WTC11 (cell line): ENCODE measurements around the gene ADGRB3. TPM values are rescaled to one million over a fixed set of nuclear protein-coding genes. Genes with fewer than 3 reads are reported as not detected.

Experiments used
- ATAC-seq: fragments of 200-7000 bp; cut with Tn5 transposase; 2 replicates; pipeline ENCODE4 v1.10.0; 2021; ENCODE audit warnings: mild to moderate bottlenecking, moderate library complexity
- CTCF ChIA-PET: fragments of 300-600 bp; sonication (Branson Sonifier 250); formaldehyde crosslinking; loops from one replicate; lab custom pipeline; 2021; ENCODE audit warnings: antibody characterized with exemption; lab: Charles Lee
- POLR2A ChIA-PET: fragments of 350-600 bp; sonication (Branson Sonifier 250); formaldehyde crosslinking; loops from one replicate; lab custom pipeline; 2021; ENCODE audit warnings: antibody characterized with exemption; lab: Charles Lee
- DNase-seq: peaks from one replicate; pipeline ENCODE4 v3.0.0; 2021; ENCODE audit warnings: low spot score
- H3K27ac Mint-ChIP-seq: 2 replicates; pipeline ENCODE4 v1.8.0; 2021; ENCODE audit warnings: mixed read lengths
- H3K27me3 Mint-ChIP-seq: 2 replicates; pipeline ENCODE4 v1.8.0; 2021; ENCODE audit warnings: low read depth, mild to moderate bottlenecking, moderate library complexity, mixed read lengths
- H3K36me3 Mint-ChIP-seq: 2 replicates; pipeline ENCODE4 v1.8.0; 2021; ENCODE audit warnings: mixed read lengths
- H3K4me1 Mint-ChIP-seq: 2 replicates; pipeline ENCODE4 v1.8.0; 2022; ENCODE audit warnings: mixed read lengths
- H3K4me3 Mint-ChIP-seq: 2 replicates; pipeline ENCODE4 v1.8.0; 2021; ENCODE audit warnings: mild to moderate bottlenecking, moderate library complexity, mixed read lengths
- H3K9me3 Mint-ChIP-seq: 2 replicates; pipeline ENCODE4 v1.8.0; 2021; ENCODE audit warnings: mixed read lengths
- CREM ChIP-seq: sonication (generic); formaldehyde crosslinking; IDR thresholded peaks from 2 replicates; pipeline ENCODE4 v1.8.1; 2022; ENCODE audit warnings: mild to moderate bottlenecking, missing genetic modification reagents, moderate library complexity
- ESRRA ChIP-seq: sonication (generic); formaldehyde crosslinking; IDR thresholded peaks from 2 replicates; pipeline ENCODE4 v1.8.1; 2022; ENCODE audit warnings: mild to moderate bottlenecking, missing genetic modification reagents, borderline replicate concordance
- FOXK1 ChIP-seq: sonication (generic); formaldehyde crosslinking; IDR thresholded peaks from 2 replicates; pipeline ENCODE4 v1.8.0; 2022; ENCODE audit warnings: mild to moderate bottlenecking, moderate library complexity, missing genetic modification reagents
- KAT7 ChIP-seq: sonication (generic); formaldehyde crosslinking; IDR thresholded peaks from 2 replicates; pipeline ENCODE4 v1.8.1; 2023; ENCODE audit warnings: missing genetic modification reagents, mild to moderate bottlenecking, borderline replicate concordance
- MXD4 ChIP-seq: fragments of 250-450 bp; sonication (Bioruptor Pico); IDR thresholded peaks from 2 replicates; pipeline ENCODE4 v1.8.0; 2021; ENCODE audit warnings: mild to moderate bottlenecking, moderate library complexity, borderline replicate concordance
- MYBL2 ChIP-seq: sonication (generic); formaldehyde crosslinking; IDR thresholded peaks from 2 replicates; pipeline ENCODE4 v1.8.1; 2023; ENCODE audit warnings: mild to moderate bottlenecking, moderate library complexity, missing genetic modification reagents
- PRRX2 ChIP-seq: fragments of 250-450 bp; sonication (Bioruptor Pico); IDR thresholded peaks from 2 replicates; pipeline ENCODE4 v1.8.0; 2021; ENCODE audit warnings: mild to moderate bottlenecking
- TCF7 ChIP-seq: sonication (generic); formaldehyde crosslinking; IDR thresholded peaks from 2 replicates; pipeline ENCODE4 v1.8.0; 2022; ENCODE audit warnings: mild to moderate bottlenecking, low read depth, missing genetic modification reagents, moderate library complexity
- TEAD4 ChIP-seq: sonication (generic); formaldehyde crosslinking; IDR thresholded peaks from 2 replicates; pipeline ENCODE4 v1.8.0; 2022; ENCODE audit warnings: mild to moderate bottlenecking, missing genetic modification reagents
- ZBTB21 ChIP-seq: sonication (generic); formaldehyde crosslinking; IDR thresholded peaks from 2 replicates; pipeline ENCODE4 v1.8.1; 2023; ENCODE audit warnings: mild to moderate bottlenecking, missing genetic modification reagents, borderline replicate concordance
- ZNF263 ChIP-seq: sonication (generic); formaldehyde crosslinking; IDR thresholded peaks from 2 replicates; pipeline ENCODE4 v1.8.1; 2022; ENCODE audit warnings: low read depth, mild to moderate bottlenecking, moderate library complexity, missing genetic modification reagents
- total RNA-seq: library from RNA; stranded (reverse); gene quantifications from 3 replicates; pipeline ENCODE4 v1.2.3, GENCODE V29; 2021
- TF ChIP-seq, protein P1 (sequence below): fragments of 200-600 bp; IDR thresholded peaks from 2 replicates; pipeline ENCODE4 v1.8.0; 2022; ENCODE audit warnings: antibody characterized with exemption
- TF ChIP-seq, protein P2 (sequence below): sonication (generic); formaldehyde crosslinking; IDR thresholded peaks from 2 replicates; pipeline ENCODE4 v1.8.0; 2023; ENCODE audit warnings: mild to moderate bottlenecking, missing genetic modification reagents
- TF ChIP-seq, protein P3 (sequence below): sonication (generic); formaldehyde crosslinking; IDR thresholded peaks from 2 replicates; pipeline ENCODE4 v1.8.0; 2022; ENCODE audit warnings: missing genetic modification reagents
- TF ChIP-seq, protein P4 (sequence below): sonication (generic); formaldehyde crosslinking; IDR thresholded peaks from 2 replicates; pipeline ENCODE4 v1.8.1; 2023; ENCODE audit warnings: mild to moderate bottlenecking, missing genetic modification reagents
- TF ChIP-seq, protein P5 (sequence below): sonication (generic); formaldehyde crosslinking; IDR thresholded peaks from 2 replicates; pipeline ENCODE4 v1.8.1; 2023; ENCODE audit warnings: mild to moderate bottlenecking, missing genetic modification reagents, moderate library complexity
- TF ChIP-seq, protein P6 (sequence below): sonication (generic); formaldehyde crosslinking; IDR thresholded peaks from 2 replicates; pipeline ENCODE4 v1.8.0; 2023; ENCODE audit warnings: missing genetic modification reagents

ADGRB3 gene
- total RNA-seq, 1 experiment from 2014 or later: 1.9 TPM

DNA sequence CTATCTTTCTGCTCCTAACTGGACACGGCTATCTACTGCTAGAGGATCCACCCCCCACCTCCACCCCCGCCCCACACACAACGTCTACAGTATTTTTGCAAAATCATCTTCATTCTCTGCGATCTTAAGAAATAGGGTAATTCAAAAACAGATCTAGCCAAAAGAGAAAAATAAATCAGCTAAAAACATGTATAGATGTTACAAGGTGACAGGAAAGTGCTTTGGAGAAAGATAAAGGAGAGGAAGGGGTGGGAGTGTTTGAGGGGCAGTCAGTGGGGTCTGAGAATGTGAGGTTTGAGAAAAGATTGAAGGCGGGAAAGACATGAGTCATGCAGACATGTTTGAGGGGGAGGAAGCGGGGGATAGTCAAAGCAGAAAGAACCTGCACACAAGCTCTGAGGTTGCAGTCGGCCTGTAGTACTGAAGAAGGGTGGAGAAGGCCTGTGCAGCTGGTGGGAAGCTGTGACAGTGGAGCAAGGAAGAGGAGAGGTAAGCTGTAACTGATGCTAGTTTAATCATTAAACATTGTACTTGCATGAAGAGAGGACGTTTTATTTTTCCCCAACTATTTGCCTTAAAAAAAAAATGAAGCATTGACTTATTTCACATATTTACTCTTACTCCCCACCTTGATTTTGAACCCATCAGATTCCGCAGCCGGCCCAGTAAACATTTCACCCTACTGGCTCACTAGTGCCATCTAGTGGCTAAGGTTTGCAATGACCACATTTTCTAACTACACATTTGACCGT is 332.6 kb downstream of the ADGRB3 start:
- peak; percentile 83 for ATAC-seq
- H3K4me1 Mint-ChIP-seq: peaks cover 10% of the 10 kb centered on the region
- DNase-seq: peak; percentile 62
- TF ChIP-seq, protein P1, sequence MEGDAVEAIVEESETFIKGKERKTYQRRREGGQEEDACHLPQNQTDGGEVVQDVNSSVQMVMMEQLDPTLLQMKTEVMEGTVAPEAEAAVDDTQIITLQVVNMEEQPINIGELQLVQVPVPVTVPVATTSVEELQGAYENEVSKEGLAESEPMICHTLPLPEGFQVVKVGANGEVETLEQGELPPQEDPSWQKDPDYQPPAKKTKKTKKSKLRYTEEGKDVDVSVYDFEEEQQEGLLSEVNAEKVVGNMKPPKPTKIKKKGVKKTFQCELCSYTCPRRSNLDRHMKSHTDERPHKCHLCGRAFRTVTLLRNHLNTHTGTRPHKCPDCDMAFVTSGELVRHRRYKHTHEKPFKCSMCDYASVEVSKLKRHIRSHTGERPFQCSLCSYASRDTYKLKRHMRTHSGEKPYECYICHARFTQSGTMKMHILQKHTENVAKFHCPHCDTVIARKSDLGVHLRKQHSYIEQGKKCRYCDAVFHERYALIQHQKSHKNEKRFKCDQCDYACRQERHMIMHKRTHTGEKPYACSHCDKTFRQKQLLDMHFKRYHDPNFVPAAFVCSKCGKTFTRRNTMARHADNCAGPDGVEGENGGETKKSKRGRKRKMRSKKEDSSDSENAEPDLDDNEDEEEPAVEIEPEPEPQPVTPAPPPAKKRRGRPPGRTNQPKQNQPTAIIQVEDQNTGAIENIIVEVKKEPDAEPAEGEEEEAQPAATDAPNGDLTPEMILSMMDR: peak; percentile 82
- no peak for TF ChIP-seq FOXK1 (CRISPR knock-in tag)
- H3K36me3 Mint-ChIP-seq: no peaks in the 10 kb centered on the region
- no peak overlapping the region for H3K27ac Mint-ChIP-seq
- H3K4me3 Mint-ChIP-seq: no peak overlapping the region; the same call in 1 of the 2 replicates
- POLR2A ChIA-PET: no interaction called here
- no peaks in the 10 kb centered on the region for H3K9me3 Mint-ChIP-seq
- H3K27me3 Mint-ChIP-seq: no peaks in the 10 kb centered on the region
- CTCF ChIA-PET: interaction anchor here (0.6 to 1.8 kb wide), 10 partner anchors 8 to 1099 kb away, joined by 3 to 12 read pairs (median 4); no protein-coding TSS in a partner anchor

DNA sequence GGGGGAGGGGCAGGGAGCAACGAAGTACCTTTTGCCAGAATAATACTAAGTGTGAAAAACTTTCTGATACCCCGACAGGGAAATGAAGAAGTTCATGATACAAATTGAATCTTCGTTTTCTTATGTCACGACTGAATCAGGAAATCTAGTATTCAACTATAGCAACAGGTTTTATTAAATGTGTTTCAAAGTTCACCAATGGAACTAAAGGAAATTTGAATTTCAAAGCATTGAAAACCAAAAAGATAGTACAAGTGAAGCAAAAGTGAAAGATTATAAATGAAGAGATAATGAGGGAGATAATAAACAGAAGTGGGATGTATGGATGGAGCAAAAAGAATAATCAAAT is 333.2 kb downstream of the ADGRB3 start:
- ATAC-seq (no peak), DNase-seq (no peak)
- Mint-ChIP-seq H3K4me1 (peaks cover 10% of the 10 kb centered on the region), H3K27ac (no peak overlapping the region), H3K27me3 (no peaks in the 10 kb centered on the region), H3K9me3 (no peaks in the 10 kb centered on the region), H3K36me3 (no peaks in the 10 kb centered on the region), H3K4me3 (no peak overlapping the region)
- ChIA-PET CTCF (interaction anchor here (1.0 to 1.8 kb wide), 8 partner anchors 8 to 624 kb away, joined by 3 to 12 read pairs (median 5); no protein-coding TSS in a partner anchor), POLR2A (no interaction called here)
- TF ChIP-seq CREM: no peak

DNA sequence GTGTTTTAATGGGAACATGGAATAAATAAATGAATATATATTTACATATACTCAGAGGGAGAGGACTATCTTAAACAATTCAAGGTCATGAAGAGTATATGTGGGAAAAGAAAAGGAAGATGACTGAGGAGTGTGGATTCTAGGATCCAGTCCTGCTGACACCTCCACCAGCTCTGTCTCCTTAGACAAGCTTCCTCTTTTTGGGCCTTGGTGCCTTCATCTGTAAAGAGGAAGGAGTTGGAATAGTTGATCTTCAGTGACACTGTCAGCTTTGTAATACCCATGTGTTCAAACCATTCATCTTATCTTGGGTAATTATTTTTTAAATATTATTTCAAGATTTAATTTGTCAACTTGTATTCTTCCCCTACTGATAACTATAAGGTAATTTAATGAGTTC is 338.0 kb downstream of the ADGRB3 start:
- ChIA-PET POLR2A (no interaction called here), CTCF (no interaction called here)
- H3K4me3 Mint-ChIP-seq: no peak overlapping the region
- TF ChIP-seq KAT7 (no peak), ESRRA (CRISPR knock-in tag) (no peak), TCF7 (no peak), TEAD4 (no peak), MYBL2 (CRISPR knock-in tag) (no peak), ZBTB21 (CRISPR knock-in tag) (no peak)
- ATAC-seq: no peak
- H3K36me3 Mint-ChIP-seq: no peaks in the 10 kb centered on the region
- H3K27ac Mint-ChIP-seq: no peak overlapping the region
- no peaks in the 10 kb centered on the region for H3K27me3 Mint-ChIP-seq
- H3K4me1 Mint-ChIP-seq: peaks cover 7% of the 10 kb centered on the region
- H3K9me3 Mint-ChIP-seq: no peaks in the 10 kb centered on the region
- DNase-seq: no peak

DNA sequence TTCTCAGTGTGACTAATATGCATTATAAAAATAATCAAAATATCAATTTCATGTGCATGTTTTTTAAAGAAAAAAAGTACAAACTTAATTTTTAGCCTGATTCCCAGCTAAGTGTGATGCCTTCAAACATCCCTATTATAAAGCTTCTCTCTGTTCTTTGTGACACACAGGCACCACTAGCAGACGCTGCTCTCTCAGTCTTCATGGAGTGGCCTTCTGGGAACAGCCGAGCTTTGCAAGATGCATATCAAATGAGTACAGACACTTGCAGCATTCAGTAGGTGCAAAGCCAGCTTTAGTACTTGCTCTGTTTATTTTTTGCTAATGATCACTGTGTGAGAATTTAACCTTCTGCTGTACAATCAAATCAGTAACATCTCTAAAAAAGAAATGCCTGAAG is 340.0 kb downstream of the ADGRB3 start:
- POLR2A ChIA-PET: interaction anchor here (0.6 kb wide), 2 partner anchors 14 to 539 kb away, joined by 3 to 4 read pairs; no protein-coding TSS in a partner anchor
- peaks cover 3% of the 10 kb centered on the region; the same call in 1 of the 2 replicates for H3K4me1 Mint-ChIP-seq
- no peak overlapping the region for H3K27ac Mint-ChIP-seq
- H3K4me3 Mint-ChIP-seq: no peak overlapping the region
- CTCF ChIA-PET: interaction anchor here (0.5 to 3.0 kb wide), 19 partner anchors 10 to 408 kb away, joined by 3 to 18 read pairs (median 3); partner anchors contain the start of gene ADGRB3
- no peaks in the 10 kb centered on the region for H3K9me3 Mint-ChIP-seq
- ATAC-seq (peak; percentile 90), DNase-seq (peak; percentile 19)
- no peaks in the 10 kb centered on the region for H3K36me3 Mint-ChIP-seq
- no peaks in the 10 kb centered on the region for H3K27me3 Mint-ChIP-seq
- TF ChIP-seq, protein P2, sequence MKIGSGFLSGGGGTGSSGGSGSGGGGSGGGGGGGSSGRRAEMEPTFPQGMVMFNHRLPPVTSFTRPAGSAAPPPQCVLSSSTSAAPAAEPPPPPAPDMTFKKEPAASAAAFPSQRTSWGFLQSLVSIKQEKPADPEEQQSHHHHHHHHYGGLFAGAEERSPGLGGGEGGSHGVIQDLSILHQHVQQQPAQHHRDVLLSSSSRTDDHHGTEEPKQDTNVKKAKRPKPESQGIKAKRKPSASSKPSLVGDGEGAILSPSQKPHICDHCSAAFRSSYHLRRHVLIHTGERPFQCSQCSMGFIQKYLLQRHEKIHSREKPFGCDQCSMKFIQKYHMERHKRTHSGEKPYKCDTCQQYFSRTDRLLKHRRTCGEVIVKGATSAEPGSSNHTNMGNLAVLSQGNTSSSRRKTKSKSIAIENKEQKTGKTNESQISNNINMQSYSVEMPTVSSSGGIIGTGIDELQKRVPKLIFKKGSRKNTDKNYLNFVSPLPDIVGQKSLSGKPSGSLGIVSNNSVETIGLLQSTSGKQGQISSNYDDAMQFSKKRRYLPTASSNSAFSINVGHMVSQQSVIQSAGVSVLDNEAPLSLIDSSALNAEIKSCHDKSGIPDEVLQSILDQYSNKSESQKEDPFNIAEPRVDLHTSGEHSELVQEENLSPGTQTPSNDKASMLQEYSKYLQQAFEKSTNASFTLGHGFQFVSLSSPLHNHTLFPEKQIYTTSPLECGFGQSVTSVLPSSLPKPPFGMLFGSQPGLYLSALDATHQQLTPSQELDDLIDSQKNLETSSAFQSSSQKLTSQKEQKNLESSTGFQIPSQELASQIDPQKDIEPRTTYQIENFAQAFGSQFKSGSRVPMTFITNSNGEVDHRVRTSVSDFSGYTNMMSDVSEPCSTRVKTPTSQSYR: no peak
- TF ChIP-seq CREM (no peak), ZBTB21 (CRISPR knock-in tag) (no peak), ZNF263 (CRISPR knock-in tag) (no peak), MXD4 (CRISPR knock-in tag) (no peak), PRRX2 (CRISPR knock-in tag) (no peak)
- TF ChIP-seq, protein P3, sequence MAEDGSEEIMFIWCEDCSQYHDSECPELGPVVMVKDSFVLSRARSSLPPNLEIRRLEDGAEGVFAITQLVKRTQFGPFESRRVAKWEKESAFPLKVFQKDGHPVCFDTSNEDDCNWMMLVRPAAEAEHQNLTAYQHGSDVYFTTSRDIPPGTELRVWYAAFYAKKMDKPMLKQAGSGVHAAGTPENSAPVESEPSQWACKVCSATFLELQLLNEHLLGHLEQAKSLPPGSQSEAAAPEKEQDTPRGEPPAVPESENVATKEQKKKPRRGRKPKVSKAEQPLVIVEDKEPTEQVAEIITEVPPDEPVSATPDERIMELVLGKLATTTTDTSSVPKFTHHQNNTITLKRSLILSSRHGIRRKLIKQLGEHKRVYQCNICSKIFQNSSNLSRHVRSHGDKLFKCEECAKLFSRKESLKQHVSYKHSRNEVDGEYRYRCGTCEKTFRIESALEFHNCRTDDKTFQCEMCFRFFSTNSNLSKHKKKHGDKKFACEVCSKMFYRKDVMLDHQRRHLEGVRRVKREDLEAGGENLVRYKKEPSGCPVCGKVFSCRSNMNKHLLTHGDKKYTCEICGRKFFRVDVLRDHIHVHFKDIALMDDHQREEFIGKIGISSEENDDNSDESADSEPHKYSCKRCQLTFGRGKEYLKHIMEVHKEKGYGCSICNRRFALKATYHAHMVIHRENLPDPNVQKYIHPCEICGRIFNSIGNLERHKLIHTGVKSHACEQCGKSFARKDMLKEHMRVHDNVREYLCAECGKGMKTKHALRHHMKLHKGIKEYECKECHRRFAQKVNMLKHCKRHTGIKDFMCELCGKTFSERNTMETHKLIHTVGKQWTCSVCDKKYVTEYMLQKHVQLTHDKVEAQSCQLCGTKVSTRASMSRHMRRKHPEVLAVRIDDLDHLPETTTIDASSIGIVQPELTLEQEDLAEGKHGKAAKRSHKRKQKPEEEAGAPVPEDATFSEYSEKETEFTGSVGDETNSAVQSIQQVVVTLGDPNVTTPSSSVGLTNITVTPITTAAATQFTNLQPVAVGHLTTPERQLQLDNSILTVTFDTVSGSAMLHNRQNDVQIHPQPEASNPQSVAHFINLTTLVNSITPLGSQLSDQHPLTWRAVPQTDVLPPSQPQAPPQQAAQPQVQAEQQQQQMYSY (CRISPR knock-in tag): no peak
- TF ChIP-seq, protein P4, sequence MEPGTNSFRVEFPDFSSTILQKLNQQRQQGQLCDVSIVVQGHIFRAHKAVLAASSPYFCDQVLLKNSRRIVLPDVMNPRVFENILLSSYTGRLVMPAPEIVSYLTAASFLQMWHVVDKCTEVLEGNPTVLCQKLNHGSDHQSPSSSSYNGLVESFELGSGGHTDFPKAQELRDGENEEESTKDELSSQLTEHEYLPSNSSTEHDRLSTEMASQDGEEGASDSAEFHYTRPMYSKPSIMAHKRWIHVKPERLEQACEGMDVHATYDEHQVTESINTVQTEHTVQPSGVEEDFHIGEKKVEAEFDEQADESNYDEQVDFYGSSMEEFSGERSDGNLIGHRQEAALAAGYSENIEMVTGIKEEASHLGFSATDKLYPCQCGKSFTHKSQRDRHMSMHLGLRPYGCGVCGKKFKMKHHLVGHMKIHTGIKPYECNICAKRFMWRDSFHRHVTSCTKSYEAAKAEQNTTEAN (CRISPR knock-in tag): no peak
- TF ChIP-seq, protein P5, sequence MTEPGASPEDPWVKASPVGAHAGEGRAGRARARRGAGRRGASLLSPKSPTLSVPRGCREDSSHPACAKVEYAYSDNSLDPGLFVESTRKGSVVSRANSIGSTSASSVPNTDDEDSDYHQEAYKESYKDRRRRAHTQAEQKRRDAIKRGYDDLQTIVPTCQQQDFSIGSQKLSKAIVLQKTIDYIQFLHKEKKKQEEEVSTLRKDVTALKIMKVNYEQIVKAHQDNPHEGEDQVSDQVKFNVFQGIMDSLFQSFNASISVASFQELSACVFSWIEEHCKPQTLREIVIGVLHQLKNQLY (CRISPR knock-in tag): no peak
- TF ChIP-seq, protein P6, sequence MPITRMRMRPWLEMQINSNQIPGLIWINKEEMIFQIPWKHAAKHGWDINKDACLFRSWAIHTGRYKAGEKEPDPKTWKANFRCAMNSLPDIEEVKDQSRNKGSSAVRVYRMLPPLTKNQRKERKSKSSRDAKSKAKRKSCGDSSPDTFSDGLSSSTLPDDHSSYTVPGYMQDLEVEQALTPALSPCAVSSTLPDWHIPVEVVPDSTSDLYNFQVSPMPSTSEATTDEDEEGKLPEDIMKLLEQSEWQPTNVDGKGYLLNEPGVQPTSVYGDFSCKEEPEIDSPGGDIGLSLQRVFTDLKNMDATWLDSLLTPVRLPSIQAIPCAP (CRISPR knock-in tag): no peak
